NT2/D1 (cell line): Measurements from ENCODE around the gene DDOST.

Source experiments
- YY1 ChIP-seq: IDR thresholded peaks from 2 replicates; pipeline ENCODE4 v1.6.1; 2011; ENCODE audit not compliant: insufficient read length, insufficient read depth
- ZNF274 ChIP-seq: IDR thresholded peaks from 2 replicates; pipeline ENCODE4 v1.6.1; 2011; ENCODE audit warnings: mild to moderate bottlenecking, low read depth, low read length

DNA sequence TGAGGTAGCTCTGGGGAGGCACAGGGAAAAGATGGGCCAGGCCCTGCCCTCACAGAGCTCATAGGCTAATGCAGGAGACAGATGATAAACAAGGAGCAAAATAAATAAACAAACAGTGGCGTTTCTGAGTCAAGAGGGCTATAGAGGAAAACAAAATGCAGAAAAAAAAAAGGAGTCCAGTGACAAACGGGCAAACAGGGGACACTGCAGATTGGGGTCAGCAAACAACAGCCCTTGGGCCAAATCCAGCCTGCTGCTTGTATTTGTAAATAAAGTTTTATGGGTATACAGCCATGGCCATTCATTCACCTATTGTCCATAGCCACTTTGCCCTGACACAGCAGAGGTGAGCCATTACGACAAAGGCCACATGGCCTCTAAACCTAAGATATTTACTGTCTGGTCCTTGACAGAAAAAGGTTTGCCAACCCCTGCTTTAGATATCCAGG lies 47.0 kb downstream of the DDOST start:
- TF ChIP-seq ZNF274, result no peak
- TF ChIP-seq YY1, result no peak
